ENCODE results near the gene PHACTR3.

DNA sequence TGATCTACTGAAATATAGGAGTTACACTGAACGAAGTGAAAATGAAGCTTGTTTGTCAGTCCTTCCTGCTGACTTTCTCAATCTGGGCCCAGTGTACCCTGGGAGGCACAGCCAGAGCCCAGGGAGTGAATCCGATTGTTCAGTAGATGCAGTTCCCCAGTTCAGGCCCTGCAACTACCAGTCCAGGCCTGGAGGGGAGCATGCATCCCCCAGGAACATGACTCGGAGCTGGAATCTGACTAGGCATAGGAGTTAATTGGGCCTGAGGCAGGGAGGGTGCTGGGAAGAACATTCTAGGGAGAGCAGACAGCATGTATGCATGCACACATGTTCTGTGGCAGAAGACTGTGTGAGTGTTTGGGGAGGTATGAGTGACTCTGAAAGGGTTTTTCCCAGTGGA lies 42.1 kb downstream of the PHACTR3 start:
- TF ChIP-seq, protein P1, sequence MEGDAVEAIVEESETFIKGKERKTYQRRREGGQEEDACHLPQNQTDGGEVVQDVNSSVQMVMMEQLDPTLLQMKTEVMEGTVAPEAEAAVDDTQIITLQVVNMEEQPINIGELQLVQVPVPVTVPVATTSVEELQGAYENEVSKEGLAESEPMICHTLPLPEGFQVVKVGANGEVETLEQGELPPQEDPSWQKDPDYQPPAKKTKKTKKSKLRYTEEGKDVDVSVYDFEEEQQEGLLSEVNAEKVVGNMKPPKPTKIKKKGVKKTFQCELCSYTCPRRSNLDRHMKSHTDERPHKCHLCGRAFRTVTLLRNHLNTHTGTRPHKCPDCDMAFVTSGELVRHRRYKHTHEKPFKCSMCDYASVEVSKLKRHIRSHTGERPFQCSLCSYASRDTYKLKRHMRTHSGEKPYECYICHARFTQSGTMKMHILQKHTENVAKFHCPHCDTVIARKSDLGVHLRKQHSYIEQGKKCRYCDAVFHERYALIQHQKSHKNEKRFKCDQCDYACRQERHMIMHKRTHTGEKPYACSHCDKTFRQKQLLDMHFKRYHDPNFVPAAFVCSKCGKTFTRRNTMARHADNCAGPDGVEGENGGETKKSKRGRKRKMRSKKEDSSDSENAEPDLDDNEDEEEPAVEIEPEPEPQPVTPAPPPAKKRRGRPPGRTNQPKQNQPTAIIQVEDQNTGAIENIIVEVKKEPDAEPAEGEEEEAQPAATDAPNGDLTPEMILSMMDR (conservative IDR thresholded peaks at IDR 0.05; ENCODE audit: low read depth in 2 of 2): no peak
- TF ChIP-seq EZH2phosphoT487 (IDR thresholded peaks at IDR 0.05; ENCODE audit: unreplicated experiment) (no peak), EZH2 (IDR thresholded peaks at IDR 0.05; ENCODE audit: low read depth, unreplicated experiment) (no peak)
